ENCODE results near the gene ANAPC7. TPM values are rescaled to one million over a fixed set of nuclear protein-coding genes. Genes with fewer than 3 reads are reported as not detected.

Gene ANAPC7
- total RNA-seq, 1 donor from 2014 or later, result 98.9 TPM

- no peaks in the 10 kb centered on the region for H3K27me3 Mint-ChIP-seq (ENCODE audit: low read depth)
- H3K4me3 Mint-ChIP-seq, result no peak overlapping the region
- no peak for TF ChIP-seq CTCF (conservative IDR thresholded peaks at IDR 0.05)
- H3K9me3 Mint-ChIP-seq, result no peaks in the 10 kb centered on the region
- no peak for DNase-seq (ENCODE audit: low read depth, low spot score)
- no peak overlapping the region for H3K27ac Mint-ChIP-seq (ENCODE audit: unreplicated experiment)
- peaks cover 51% of the 10 kb centered on the region for H3K36me3 Mint-ChIP-seq (ENCODE audit: low read depth)
- no peaks in the 10 kb centered on the region for H3K4me1 Mint-ChIP-seq
Measured at GRCh38 chr12:110339184-110339952, 64.1 kb downstream of the ANAPC7 start.

- Mint-ChIP-seq H3K36me3 (ENCODE audit: low read depth) (peaks cover 48% of the 10 kb centered on the region), H3K27ac (ENCODE audit: unreplicated experiment) (no peak overlapping the region), H3K27me3 (ENCODE audit: low read depth) (no peaks in the 10 kb centered on the region), H3K4me3 (no peak overlapping the region), H3K4me1 (no peaks in the 10 kb centered on the region), H3K9me3 (no peaks in the 10 kb centered on the region)
- DNase-seq (ENCODE audit: low read depth, low spot score), result no peak
- TF ChIP-seq CTCF (conservative IDR thresholded peaks at IDR 0.05), result peak; percentile 34
Measured at GRCh38 chr12:110338754-110339153, 64.8 kb downstream of the ANAPC7 start.

GRCh38 chr12:110337912-110338710, 65.4 kb downstream of the ANAPC7 start:
- no peak for TF ChIP-seq CTCF (conservative IDR thresholded peaks at IDR 0.05)
- DNase-seq (ENCODE audit: low read depth, low spot score), result no peak
- no peak overlapping the region for H3K4me3 Mint-ChIP-seq
- no peaks in the 10 kb centered on the region for H3K9me3 Mint-ChIP-seq
- no peaks in the 10 kb centered on the region for H3K27me3 Mint-ChIP-seq (ENCODE audit: low read depth)
- no peaks in the 10 kb centered on the region for H3K4me1 Mint-ChIP-seq
- H3K36me3 Mint-ChIP-seq (ENCODE audit: low read depth), result peaks cover 45% of the 10 kb centered on the region
- no peak overlapping the region for H3K27ac Mint-ChIP-seq (ENCODE audit: unreplicated experiment)

- no peak for TF ChIP-seq CTCF (conservative IDR thresholded peaks at IDR 0.05)
- no peak overlapping the region for H3K27ac Mint-ChIP-seq (ENCODE audit: unreplicated experiment)
- no peaks in the 10 kb centered on the region for H3K4me1 Mint-ChIP-seq
- H3K9me3 Mint-ChIP-seq, result no peaks in the 10 kb centered on the region
- no peak overlapping the region for H3K4me3 Mint-ChIP-seq
- no peaks in the 10 kb centered on the region for H3K27me3 Mint-ChIP-seq (ENCODE audit: low read depth)
- DNase-seq (ENCODE audit: low read depth, low spot score), result no peak
- peaks cover 32% of the 10 kb centered on the region for H3K36me3 Mint-ChIP-seq (ENCODE audit: low read depth)
Measured at GRCh38 chr12:110335481-110336045, 67.9 kb downstream of the ANAPC7 start.

- Mint-ChIP-seq H3K27ac (ENCODE audit: unreplicated experiment) (no peak overlapping the region), H3K4me3 (no peak overlapping the region), H3K9me3 (no peaks in the 10 kb centered on the region), H3K4me1 (no peaks in the 10 kb centered on the region), H3K27me3 (ENCODE audit: low read depth) (no peaks in the 10 kb centered on the region), H3K36me3 (ENCODE audit: low read depth) (peaks cover 22% of the 10 kb centered on the region)
- DNase-seq (ENCODE audit: low read depth, low spot score), result no peak
- no peak for TF ChIP-seq CTCF (conservative IDR thresholded peaks at IDR 0.05)
Measured at GRCh38 chr12:110333201-110333600, 70.3 kb downstream of the ANAPC7 start.

All from neural crest cell (in vitro differentiated cells).